ENCODE measurements around the gene NDUFS6. TPM values are rescaled to one million over a fixed set of nuclear protein-coding genes. Genes with fewer than 3 reads are reported as not detected.
"Not testable (repeated sequence)": the region's sequence is repeated elsewhere in the genome, so short reads cannot be mapped to it uniquely, and the experiment has no call there.

Gene NDUFS6
- total and polyA plus RNA-seq, 4 donors: 12.5 to 98.9 (median 62.0) TPM

GRCh38 chr5:1835431-1835830, 34.2 kb downstream of the NDUFS6 start:
- H3K9me3 ChIP-seq (ENCODE audit: control insufficient read depth, insufficient read depth, low read length): no peaks in the 10 kb centered on the region
- peaks cover 3% of the 10 kb centered on the region for H3K36me3 ChIP-seq (ENCODE audit: control insufficient read depth, insufficient read depth, low read length)
- H3K4me1 ChIP-seq (ENCODE audit: control insufficient read depth, insufficient read depth, low read length): peaks cover 12% of the 10 kb centered on the region
- WGBS (ENCODE audit: insufficient coverage): 85% methylated on average over 13 of the region's 13 CpGs
- no peak for DNase-seq (ENCODE audit: low read depth in 4 of 6, low spot score in 6 of 6)
- no peak overlapping the region for H3K27ac ChIP-seq (ENCODE audit: low read depth, low read length)
- H3K4me3 ChIP-seq (ENCODE audit: low read depth, low read length): no peak overlapping the region
- peaks cover 23% of the 10 kb centered on the region for H3K27me3 ChIP-seq (ENCODE audit: control insufficient read depth, insufficient read depth, low read length)

GRCh38 chr5:1836176-1836890, 35.1 kb downstream of the NDUFS6 start:
- Histone ChIP-seq H3K36me3 (ENCODE audit: control insufficient read depth, insufficient read depth, low read length) (peaks cover 3% of the 10 kb centered on the region), H3K9me3 (ENCODE audit: control insufficient read depth, insufficient read depth, low read length) (no peaks in the 10 kb centered on the region), H3K27me3 (ENCODE audit: control insufficient read depth, insufficient read depth, low read length) (peaks cover 23% of the 10 kb centered on the region), H3K4me1 (ENCODE audit: control insufficient read depth, insufficient read depth, low read length) (peaks cover 15% of the 10 kb centered on the region), H3K27ac (ENCODE audit: low read depth, low read length) (no peak overlapping the region), H3K4me3 (ENCODE audit: low read depth, low read length) (no peak overlapping the region)
- DNase-seq (ENCODE audit: low read depth in 4 of 6, low spot score in 6 of 6): no peak
- 79% methylated on average over 19 of the region's 23 CpGs for WGBS (ENCODE audit: insufficient coverage)

GRCh38 chr5:1836891-1837880, 36.0 kb downstream of the NDUFS6 start:
- no peak overlapping the region for H3K4me3 ChIP-seq (ENCODE audit: low read depth, low read length)
- H3K36me3 ChIP-seq (ENCODE audit: control insufficient read depth, insufficient read depth, low read length): peaks cover 3% of the 10 kb centered on the region
- 77% methylated on average over 28 of the region's 32 CpGs for whole genome bisulfite sequencing (ENCODE audit: insufficient coverage)
- peaks cover 24% of the 10 kb centered on the region for H3K27me3 ChIP-seq (ENCODE audit: control insufficient read depth, insufficient read depth, low read length)
- no peaks in the 10 kb centered on the region for H3K9me3 ChIP-seq (ENCODE audit: control insufficient read depth, insufficient read depth, low read length)
- peaks cover 9% of the 10 kb centered on the region for H3K4me1 ChIP-seq (ENCODE audit: control insufficient read depth, insufficient read depth, low read length)
- H3K27ac ChIP-seq (ENCODE audit: low read depth, low read length): no peak overlapping the region
- DNase-seq (ENCODE audit: low read depth in 4 of 6, low spot score in 6 of 6): no peak

- H3K27me3 ChIP-seq (ENCODE audit: control insufficient read depth, insufficient read depth, low read length): peaks cover 24% of the 10 kb centered on the region
- no peak overlapping the region for H3K27ac ChIP-seq (ENCODE audit: low read depth, low read length)
- 82% methylated on average over 9 of the region's 9 CpGs for WGBS (ENCODE audit: insufficient coverage)
- no peak for DNase-seq (ENCODE audit: low read depth in 4 of 6, low spot score in 6 of 6)
- no peak overlapping the region for H3K4me3 ChIP-seq (ENCODE audit: low read depth, low read length)
- H3K9me3 ChIP-seq (ENCODE audit: control insufficient read depth, insufficient read depth, low read length): no peaks in the 10 kb centered on the region
- H3K4me1 ChIP-seq (ENCODE audit: control insufficient read depth, insufficient read depth, low read length): peaks cover 9% of the 10 kb centered on the region
- peaks cover 3% of the 10 kb centered on the region for H3K36me3 ChIP-seq (ENCODE audit: control insufficient read depth, insufficient read depth, low read length)
These were observed 36.8 kb downstream of the NDUFS6 start for GRCh38 chr5:1838013-1838412.

GRCh38 chr5:1840071-1840547, 38.9 kb downstream of the NDUFS6 start:
- DNase-seq (ENCODE audit: low read depth in 4 of 6, low spot score in 6 of 6): no peak
- Histone ChIP-seq H3K9me3 (ENCODE audit: control insufficient read depth, insufficient read depth, low read length) (no peaks in the 10 kb centered on the region), H3K27me3 (ENCODE audit: control insufficient read depth, insufficient read depth, low read length) (peaks cover 13% of the 10 kb centered on the region), H3K4me1 (ENCODE audit: control insufficient read depth, insufficient read depth, low read length) (peaks cover 6% of the 10 kb centered on the region), H3K27ac (ENCODE audit: low read depth, low read length) (no peak overlapping the region), H3K36me3 (ENCODE audit: control insufficient read depth, insufficient read depth, low read length) (peaks cover 3% of the 10 kb centered on the region), H3K4me3 (ENCODE audit: low read depth, low read length) (no peak overlapping the region)
- 83% methylated on average over 20 of the region's 20 CpGs for WGBS (ENCODE audit: insufficient coverage)

GRCh38 chr5:1840741-1841521, 39.7 kb downstream of the NDUFS6 start:
- Histone ChIP-seq H3K4me3 (ENCODE audit: low read depth, low read length) (no peak overlapping the region), H3K27ac (ENCODE audit: low read depth, low read length) (no peak overlapping the region), H3K27me3 (ENCODE audit: control insufficient read depth, insufficient read depth, low read length) (peaks cover 13% of the 10 kb centered on the region), H3K4me1 (ENCODE audit: control insufficient read depth, insufficient read depth, low read length) (peaks cover 6% of the 10 kb centered on the region), H3K36me3 (ENCODE audit: control insufficient read depth, insufficient read depth, low read length) (peaks cover 3% of the 10 kb centered on the region), H3K9me3 (ENCODE audit: control insufficient read depth, insufficient read depth, low read length) (no peaks in the 10 kb centered on the region)
- no peak for DNase-seq (ENCODE audit: low read depth in 4 of 6, low spot score in 6 of 6)
- WGBS (ENCODE audit: insufficient coverage): 61% methylated on average over 27 of the region's 31 CpGs

GRCh38 chr5:1842004-1842819, 41.0 kb downstream of the NDUFS6 start:
- no peak for DNase-seq (ENCODE audit: low read depth in 4 of 6, low spot score in 6 of 6)
- Histone ChIP-seq H3K4me3 (ENCODE audit: low read depth, low read length) (no peak overlapping the region), H3K27ac (ENCODE audit: low read depth, low read length) (no peak overlapping the region), H3K36me3 (ENCODE audit: control insufficient read depth, insufficient read depth, low read length) (peaks cover 3% of the 10 kb centered on the region), H3K27me3 (ENCODE audit: control insufficient read depth, insufficient read depth, low read length) (peaks cover 11% of the 10 kb centered on the region), H3K4me1 (ENCODE audit: control insufficient read depth, insufficient read depth, low read length) (peaks cover 6% of the 10 kb centered on the region), H3K9me3 (ENCODE audit: control insufficient read depth, insufficient read depth, low read length) (no peaks in the 10 kb centered on the region)
- no CpG with 5 or more reads among the region's 17 CpGs for WGBS (ENCODE audit: insufficient coverage)

GRCh38 chr5:1843761-1844160, 42.6 kb downstream of the NDUFS6 start:
- WGBS (ENCODE audit: insufficient coverage): 96% methylated on average over 7 of the region's 10 CpGs
- peaks cover 19% of the 10 kb centered on the region for H3K27me3 ChIP-seq (ENCODE audit: control insufficient read depth, insufficient read depth, low read length)

More at GRCh38 chr5:1843761-1844160, 42.6 kb downstream of the NDUFS6 start:
- H3K9me3 ChIP-seq (ENCODE audit: control insufficient read depth, insufficient read depth, low read length); H3K4me3 ChIP-seq (ENCODE audit: low read depth, low read length); H3K27ac ChIP-seq (ENCODE audit: low read depth, low read length); H3K4me1 ChIP-seq (ENCODE audit: control insufficient read depth, insufficient read depth, low read length); DNase-seq (ENCODE audit: low read depth in 4 of 6, low spot score in 6 of 6); H3K36me3 ChIP-seq (ENCODE audit: control insufficient read depth, insufficient read depth, low read length): not testable (repeated sequence)
